ENCODE data around the gene E2F4. TPM values are rescaled to one million over a fixed set of nuclear protein-coding genes. Genes with fewer than 3 reads are reported as not detected.

Gene E2F4
- total and polyA plus RNA-seq, 3 donors from 2014 or later = 72.5 to 126 (median 110) TPM

DNA sequence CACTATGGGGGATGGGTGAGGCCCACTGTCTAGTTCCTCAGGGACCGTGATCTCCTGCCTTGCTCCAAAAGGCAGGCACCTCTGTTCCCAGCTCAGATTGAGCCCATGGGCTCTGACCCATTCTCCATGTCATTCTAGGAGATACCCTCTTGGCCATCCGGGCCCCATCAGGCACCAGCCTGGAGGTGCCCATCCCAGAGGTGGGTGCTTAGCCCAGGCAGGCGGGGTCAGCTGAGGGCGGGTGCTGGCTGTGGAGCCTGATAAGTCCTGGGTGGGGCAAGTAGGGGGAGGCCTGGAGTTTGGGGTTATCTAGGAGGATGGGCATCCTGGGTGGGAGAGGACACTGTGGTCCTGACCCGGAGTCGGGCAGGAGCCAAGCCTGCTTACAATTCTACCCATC is 2.3 kb downstream of the E2F4 start:
- no peaks in the 10 kb centered on the region for H3K27me3 ChIP-seq
- 93 to 95% methylated on average over 3 to 6 of the region's 6 CpGs for WGBS, 2 donors
- no peaks in the 10 kb centered on the region for H3K9me3 ChIP-seq
- intact Hi-C loops (cut with DNase I; ENCODE audit: low total_unique reads) = no loop called here
- DNase-seq = no peak
- no peaks in the 10 kb centered on the region for H3K36me3 ChIP-seq (ENCODE audit: low read depth, missing control alignments)
- H3K27ac ChIP-seq = no peak overlapping the region
- H3K4me1 ChIP-seq = peaks cover 46% of the 10 kb centered on the region
- no peak overlapping the region for H3K4me3 ChIP-seq
- TF ChIP-seq, protein P1, sequence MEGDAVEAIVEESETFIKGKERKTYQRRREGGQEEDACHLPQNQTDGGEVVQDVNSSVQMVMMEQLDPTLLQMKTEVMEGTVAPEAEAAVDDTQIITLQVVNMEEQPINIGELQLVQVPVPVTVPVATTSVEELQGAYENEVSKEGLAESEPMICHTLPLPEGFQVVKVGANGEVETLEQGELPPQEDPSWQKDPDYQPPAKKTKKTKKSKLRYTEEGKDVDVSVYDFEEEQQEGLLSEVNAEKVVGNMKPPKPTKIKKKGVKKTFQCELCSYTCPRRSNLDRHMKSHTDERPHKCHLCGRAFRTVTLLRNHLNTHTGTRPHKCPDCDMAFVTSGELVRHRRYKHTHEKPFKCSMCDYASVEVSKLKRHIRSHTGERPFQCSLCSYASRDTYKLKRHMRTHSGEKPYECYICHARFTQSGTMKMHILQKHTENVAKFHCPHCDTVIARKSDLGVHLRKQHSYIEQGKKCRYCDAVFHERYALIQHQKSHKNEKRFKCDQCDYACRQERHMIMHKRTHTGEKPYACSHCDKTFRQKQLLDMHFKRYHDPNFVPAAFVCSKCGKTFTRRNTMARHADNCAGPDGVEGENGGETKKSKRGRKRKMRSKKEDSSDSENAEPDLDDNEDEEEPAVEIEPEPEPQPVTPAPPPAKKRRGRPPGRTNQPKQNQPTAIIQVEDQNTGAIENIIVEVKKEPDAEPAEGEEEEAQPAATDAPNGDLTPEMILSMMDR (IDR thresholded peaks at IDR 0.05) = no peak

DNA sequence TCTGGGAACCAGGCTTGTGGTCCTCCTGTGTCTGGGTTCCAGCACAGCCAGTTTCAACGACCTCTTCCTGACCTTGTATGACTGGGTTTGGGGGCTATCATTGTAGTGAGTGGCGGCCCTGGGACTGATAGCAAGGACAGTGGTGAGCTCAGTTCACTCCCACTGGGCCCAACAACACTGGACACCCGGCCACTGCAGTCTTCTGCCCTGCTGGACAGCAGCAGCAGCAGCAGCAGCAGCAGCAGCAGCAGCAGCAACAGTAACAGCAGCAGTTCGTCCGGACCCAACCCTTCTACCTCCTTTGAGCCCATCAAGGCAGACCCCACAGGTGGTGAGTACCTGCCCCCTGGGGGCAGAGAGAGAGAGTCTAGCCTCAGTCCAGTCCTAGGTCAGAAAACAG is 3.7 kb downstream of the E2F4 start:
- DNase-seq = no peak
- H3K9me3 ChIP-seq = no peaks in the 10 kb centered on the region
- H3K4me1 ChIP-seq = peaks cover 43% of the 10 kb centered on the region
- WGBS, 2 donors = 73% methylated on average over 4 to 5 of the region's 5 CpGs
- H3K4me3 ChIP-seq = no peak overlapping the region
- H3K27me3 ChIP-seq = no peaks in the 10 kb centered on the region
- TF ChIP-seq, protein P1 (IDR thresholded peaks at IDR 0.05) = no peak
- TF ChIP-seq POLR2A (IDR thresholded peaks at IDR 0.05) = no peak
- H3K27ac ChIP-seq = no peak overlapping the region
- no peaks in the 10 kb centered on the region for H3K36me3 ChIP-seq (ENCODE audit: low read depth, missing control alignments)
- intact Hi-C loops (cut with DNase I; ENCODE audit: low total_unique reads) = no loop called here

DNA sequence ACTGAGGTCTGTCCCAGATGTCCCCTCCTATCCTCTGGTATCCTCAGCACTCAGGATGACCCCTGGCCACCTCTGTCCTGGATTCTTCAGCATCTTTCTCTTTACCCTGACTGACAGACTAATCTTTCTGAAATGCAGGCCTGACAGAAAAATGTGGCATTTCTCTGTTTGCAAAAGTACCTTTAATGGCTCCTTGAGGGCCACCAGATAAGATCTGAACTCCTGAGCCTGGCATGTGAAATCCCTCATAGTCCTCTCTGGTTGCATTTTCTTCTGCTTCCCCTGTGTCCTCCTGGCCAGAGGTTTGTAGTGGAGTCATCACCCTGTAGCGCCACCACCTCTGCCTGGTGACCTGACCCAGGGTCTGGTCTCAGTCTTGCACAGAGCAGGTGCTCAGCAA is 4.9 kb downstream of the E2F4 start:
- peaks cover 34% of the 10 kb centered on the region for H3K4me1 ChIP-seq
- intact Hi-C loops (cut with DNase I; ENCODE audit: low total_unique reads) = no loop called here
- no peak overlapping the region for H3K27ac ChIP-seq
- no peak for TF ChIP-seq POLR2A (IDR thresholded peaks at IDR 0.05)
- TF ChIP-seq, protein P1 (IDR thresholded peaks at IDR 0.05) = no peak
- 100% methylated on average over 1 of the region's 1 CpG for WGBS, 2 donors
- no peak overlapping the region for H3K4me3 ChIP-seq
- no peak for DNase-seq
- H3K27me3 ChIP-seq = no peaks in the 10 kb centered on the region
- H3K36me3 ChIP-seq (ENCODE audit: low read depth, missing control alignments) = no peaks in the 10 kb centered on the region
- H3K9me3 ChIP-seq = no peaks in the 10 kb centered on the region

DNA sequence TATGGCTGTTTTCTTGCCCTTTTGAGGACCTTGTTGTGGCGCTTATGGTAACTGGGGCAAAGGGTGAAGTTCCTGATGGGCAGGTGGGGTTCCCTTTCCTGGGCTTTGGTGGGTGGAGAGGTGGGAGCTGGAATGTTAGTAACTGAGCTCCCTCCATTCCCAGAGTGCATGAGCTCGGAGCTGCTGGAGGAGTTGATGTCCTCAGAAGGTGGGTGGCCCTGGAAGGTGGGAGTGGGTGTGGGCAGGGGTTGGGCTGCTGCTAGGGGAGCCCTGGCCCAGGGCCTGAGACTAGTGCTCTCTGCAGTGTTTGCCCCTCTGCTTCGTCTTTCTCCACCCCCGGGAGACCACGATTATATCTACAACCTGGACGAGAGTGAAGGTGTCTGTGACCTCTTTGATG is 5.7 kb downstream of the E2F4 start:
- Histone ChIP-seq H3K4me1 (peaks cover 31% of the 10 kb centered on the region), H3K4me3 (no peak overlapping the region), H3K9me3 (no peaks in the 10 kb centered on the region), H3K27me3 (no peaks in the 10 kb centered on the region), H3K27ac (no peak overlapping the region), H3K36me3 (ENCODE audit: low read depth, missing control alignments) (no peaks in the 10 kb centered on the region)
- no peak for DNase-seq
- TF ChIP-seq, protein P1 (IDR thresholded peaks at IDR 0.05) = no peak
- TF ChIP-seq POLR2A (IDR thresholded peaks at IDR 0.05) = no peak
- intact Hi-C loops (cut with DNase I; ENCODE audit: low total_unique reads) = no loop called here
- 76 to 77% methylated on average over 6 of the region's 6 CpGs for WGBS, 2 donors

DNA sequence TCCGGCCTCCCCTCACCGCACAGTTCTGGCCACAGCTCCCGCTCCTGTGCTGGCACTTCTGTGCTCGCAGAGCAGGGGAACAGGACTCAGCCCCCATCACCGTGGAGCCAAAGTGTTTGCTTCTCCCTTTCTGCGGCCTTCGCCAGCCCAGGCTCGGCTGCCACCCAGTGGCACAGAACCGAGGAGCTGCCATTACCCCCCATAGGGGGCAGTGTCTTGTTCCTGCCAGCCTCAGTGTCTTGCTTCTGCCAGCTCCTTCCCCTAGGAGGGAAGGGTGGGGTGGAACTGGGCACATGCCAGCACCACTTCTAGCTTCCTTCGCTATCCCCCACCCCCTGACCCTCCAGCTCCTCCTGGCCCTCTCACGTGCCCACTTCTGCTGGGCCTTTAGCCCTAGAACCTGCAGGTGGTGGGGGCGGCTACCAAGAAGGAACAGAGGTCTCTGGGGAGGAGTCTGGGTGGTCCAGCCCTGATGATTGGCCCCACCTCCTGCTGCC is 6.3 kb downstream of the E2F4 start:
- Histone ChIP-seq H3K36me3 (ENCODE audit: low read depth, missing control alignments) (no peaks in the 10 kb centered on the region), H3K27ac (no peak overlapping the region), H3K9me3 (no peaks in the 10 kb centered on the region), H3K4me3 (no peak overlapping the region), H3K4me1 (peaks cover 26% of the 10 kb centered on the region), H3K27me3 (no peaks in the 10 kb centered on the region)
- DNase-seq = peak; percentile 66
- TF ChIP-seq POLR2A (IDR thresholded peaks at IDR 0.05) = no peak
- TF ChIP-seq, protein P1 (IDR thresholded peaks at IDR 0.05) = peak; percentile 53 to 66 (median 56)
- intact Hi-C loops (cut with DNase I; ENCODE audit: low total_unique reads) = no loop called here
- 47 to 59% methylated on average over 4 to 12 of the region's 12 CpGs for WGBS, 2 donors

Data from testis (tissue), 3 donors.